Measurements from ENCODE around the gene ARF1.

DNA sequence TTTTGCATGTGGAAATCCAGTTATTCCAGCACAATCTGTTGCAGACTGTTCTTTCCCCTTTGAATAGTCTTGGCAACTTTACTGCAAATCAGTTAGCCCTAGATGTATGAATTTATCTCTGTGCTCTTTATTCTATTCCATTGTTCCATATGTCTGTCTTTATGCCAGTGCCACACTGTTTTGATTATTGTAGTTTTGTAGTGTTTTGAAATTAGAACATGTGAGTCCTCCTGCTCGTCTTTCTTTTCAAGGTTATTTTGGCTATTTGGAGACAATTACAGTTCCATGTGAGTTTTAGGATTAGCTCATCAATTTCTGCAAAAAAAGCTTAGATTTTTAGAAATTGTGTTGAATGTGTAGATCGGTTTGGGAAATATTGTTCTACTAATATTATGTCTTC, 49.1 kb upstream of the ARF1 start:
- no peak for TF ChIP-seq HCFC1 (IDR thresholded peaks at IDR 0.05; ENCODE audit: low read length)
- TF ChIP-seq, protein P1, sequence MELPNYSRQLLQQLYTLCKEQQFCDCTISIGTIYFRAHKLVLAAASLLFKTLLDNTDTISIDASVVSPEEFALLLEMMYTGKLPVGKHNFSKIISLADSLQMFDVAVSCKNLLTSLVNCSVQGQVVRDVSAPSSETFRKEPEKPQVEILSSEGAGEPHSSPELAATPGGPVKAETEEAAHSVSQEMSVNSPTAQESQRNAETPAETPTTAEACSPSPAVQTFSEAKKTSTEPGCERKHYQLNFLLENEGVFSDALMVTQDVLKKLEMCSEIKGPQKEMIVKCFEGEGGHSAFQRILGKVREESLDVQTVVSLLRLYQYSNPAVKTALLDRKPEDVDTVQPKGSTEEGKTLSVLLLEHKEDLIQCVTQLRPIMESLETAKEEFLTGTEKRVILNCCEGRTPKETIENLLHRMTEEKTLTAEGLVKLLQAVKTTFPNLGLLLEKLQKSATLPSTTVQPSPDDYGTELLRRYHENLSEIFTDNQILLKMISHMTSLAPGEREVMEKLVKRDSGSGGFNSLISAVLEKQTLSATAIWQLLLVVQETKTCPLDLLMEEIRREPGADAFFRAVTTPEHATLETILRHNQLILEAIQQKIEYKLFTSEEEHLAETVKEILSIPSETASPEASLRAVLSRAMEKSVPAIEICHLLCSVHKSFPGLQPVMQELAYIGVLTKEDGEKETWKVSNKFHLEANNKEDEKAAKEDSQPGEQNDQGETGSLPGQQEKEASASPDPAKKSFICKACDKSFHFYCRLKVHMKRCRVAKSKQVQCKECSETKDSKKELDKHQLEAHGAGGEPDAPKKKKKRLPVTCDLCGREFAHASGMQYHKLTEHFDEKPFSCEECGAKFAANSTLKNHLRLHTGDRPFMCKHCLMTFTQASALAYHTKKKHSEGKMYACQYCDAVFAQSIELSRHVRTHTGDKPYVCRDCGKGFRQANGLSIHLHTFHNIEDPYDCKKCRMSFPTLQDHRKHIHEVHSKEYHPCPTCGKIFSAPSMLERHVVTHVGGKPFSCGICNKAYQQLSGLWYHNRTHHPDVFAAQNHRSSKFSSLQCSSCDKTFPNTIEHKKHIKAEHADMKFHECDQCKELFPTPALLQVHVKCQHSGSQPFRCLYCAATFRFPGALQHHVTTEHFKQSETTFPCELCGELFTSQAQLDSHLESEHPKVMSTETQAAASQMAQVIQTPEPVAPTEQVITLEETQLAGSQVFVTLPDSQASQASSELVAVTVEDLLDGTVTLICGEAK (IDR thresholded peaks at IDR 0.05; ENCODE audit: borderline replicate concordance), result no peak
- TF ChIP-seq REST (IDR thresholded peaks at IDR 0.05; ENCODE audit: low read depth, low read length), result no peak
- TF ChIP-seq BACH1 (IDR thresholded peaks at IDR 0.05; ENCODE audit: borderline replicate concordance), result no peak

Data from GM12878 (cell line).